Right hindlimb (tissue), 1 donor: Measurements from ENCODE around the gene SI.
"Not testable (repeated sequence)": the region's sequence is repeated elsewhere in the genome, so short reads cannot be mapped to it uniquely, and the experiment has no call there.

ENCODE experiments used
- DNase-seq: peaks from one replicate; pipeline ENCODE4 v3.0.0-alpha.2; 2018

SI gene

DNA sequence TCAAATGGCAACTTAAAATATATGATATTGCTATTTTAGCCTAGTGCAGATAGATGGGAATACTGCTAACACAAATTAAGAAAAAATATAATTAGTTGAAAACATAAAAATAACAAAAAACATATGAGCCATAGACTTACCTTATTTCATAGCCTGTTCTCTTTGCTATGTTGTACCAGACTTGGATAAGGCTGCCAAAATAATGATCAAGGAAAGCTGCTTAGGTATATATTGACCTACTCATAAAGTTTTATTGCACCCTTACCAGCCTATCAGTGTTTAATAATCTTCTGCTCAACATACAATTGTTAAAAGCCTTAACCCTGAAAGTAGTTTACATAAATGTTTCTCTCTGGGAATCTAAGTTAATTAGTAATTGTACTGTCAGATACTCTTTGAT is at the start of gene SI:
TSS of gene SI (minus strand) at position 204 of the 400 bp plus-strand sequence. CDS start 2,484 bp downstream, outside the sequence.
- DNase-seq = no peak

DNA sequence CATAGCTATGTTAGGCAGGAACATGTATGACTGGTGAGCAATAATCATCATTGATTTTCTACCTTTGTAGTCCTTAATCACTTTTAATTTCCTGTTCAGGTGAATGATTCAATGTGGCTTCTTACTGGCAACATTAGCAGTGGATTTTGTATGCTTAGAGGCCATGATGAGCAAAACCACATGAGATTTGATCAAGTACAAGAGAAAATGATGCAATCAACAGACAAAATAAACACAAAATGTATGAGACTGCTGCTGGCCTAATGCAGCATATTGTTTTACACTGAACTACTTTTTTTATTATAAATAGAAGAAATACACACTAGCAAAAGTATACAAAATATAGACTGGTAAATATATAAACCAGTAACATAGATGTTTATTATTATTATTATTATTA is 47.5 kb upstream of the SI start:
- no peak for DNase-seq

DNA sequence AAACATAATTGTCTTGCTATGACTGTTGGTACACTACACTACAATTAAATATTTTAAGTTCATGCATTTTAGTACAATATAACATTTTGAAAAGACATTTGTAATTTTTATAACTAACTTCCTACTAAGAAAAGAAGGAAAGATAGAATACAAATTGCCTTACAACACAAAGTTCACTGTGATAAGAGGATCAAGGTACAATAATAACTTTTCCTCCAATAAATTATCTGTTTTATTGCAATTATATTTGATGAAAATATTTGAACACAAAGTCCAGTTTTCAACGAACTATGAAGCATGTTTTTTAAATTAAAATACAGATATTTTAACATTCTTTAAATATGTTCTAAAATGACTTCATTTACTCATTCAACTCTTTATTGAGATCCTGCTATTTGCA is 33.1 kb upstream of the SI start:
- no peak for DNase-seq

DNA sequence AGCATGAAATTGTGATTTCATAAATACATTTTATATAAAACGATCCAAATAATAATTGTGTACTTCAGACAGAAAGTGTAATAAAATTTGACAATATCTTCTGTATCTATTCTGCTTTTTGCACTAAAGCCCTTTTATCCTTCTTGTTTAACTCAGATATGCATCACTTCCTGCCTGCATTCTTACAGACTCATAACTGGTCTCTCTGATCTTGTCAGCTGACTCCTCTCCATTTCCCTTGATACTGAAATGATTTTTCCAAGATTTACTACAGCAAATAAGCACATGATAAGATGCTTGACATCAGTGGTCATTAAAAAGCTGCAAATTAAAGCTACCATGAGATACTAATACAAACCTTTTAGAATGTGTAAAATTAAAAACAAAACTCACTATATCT is 25.3 kb upstream of the SI start:
- no peak for DNase-seq

DNA sequence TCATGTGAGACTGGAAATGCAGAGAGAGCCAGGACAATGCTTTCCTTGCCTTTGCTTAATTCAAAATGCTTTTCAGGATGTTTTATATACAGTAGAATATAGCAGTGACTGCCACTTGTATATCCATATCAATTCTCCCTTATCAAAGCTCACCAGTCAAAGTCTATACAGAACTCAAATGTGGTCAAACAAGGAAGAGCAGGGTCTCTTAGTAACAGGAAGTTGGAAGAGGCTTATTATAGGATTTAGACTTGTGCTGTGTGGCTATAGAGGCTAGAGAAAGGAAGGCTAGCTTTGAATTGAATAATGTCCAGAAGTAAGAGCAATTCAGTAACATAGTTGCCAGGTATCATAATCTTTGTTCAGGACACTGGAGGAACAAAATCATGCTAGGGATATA is 4.4 kb upstream of the SI start:
- DNase-seq = no peak

DNA sequence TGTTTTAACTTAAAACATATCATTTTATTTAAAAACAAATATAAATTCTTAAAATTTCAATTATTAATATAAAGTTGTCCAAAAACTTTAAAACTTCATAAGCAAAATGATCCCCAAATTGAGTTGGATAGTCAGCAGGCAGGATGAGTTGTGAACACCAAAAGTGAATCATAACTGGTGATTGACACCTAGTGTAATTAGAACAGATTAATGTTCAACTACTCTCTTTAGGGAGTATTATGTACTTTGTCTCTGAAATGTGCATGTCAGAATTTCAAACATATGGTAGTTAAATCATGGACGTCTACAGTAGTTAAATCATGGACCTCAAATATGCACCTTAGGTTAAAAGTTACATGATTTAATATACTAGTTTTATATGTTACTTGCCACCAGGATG is 2.9 kb upstream of the SI start:
- DNase-seq = no peak

DNA sequence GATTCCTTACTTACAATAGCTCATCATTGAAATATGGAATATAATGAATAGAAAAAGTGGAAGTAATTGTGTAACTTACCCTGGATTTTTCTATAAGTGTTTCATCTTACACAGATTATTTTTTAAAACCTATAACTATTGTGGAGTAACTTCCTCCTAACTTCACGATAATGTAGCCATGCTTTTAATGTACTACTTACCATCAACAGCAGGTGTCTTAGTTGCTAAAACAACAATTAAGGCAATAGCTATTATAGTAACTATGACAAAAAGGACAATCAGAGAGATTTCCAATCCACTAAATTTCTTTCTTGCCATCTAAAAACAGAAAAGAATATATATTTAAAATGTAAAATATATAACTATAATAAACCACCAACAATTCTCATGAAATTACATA is 2.6 kb downstream of the SI start:
- DNase-seq = no peak

DNA sequence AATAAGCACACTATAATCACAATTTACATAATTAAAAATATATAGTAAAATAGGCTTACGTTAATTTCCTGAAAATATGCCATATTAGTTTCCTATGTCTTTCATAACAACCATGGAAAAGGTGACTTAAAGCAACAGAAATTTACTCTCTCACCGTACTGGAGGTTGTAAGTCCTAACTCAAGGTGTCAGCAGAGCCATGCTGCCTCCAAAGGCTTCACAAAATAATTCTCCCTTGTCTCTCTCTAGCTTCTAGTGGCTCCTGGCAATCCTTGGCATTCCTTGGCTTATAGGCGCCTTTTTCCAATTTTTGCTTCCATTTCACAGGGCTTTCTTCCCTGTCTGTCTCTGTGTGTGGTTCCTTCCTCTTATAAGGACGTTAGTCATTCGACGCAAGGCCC is 7.6 kb downstream of the SI start:
- DNase-seq = no peak

DNA sequence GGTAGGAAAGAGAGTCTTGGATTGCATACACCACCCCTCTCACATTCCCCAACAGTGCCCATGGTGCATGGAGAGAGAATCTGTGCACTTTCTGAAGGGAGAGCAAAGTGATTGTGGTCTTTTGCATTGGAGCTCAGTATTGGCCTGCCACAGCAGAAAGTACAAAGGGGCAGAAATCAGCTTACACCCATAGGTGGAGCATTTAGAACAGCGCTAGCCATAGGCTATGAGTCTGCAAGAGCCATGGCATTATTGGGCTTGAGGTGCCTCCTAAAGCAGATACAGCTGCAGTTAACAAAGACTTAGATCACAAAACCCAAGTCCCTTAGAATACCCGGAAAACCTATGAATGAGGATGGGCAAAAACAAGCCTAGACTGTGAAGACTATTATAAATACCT is 21.8 kb downstream of the SI start:
- no peak for DNase-seq

DNA sequence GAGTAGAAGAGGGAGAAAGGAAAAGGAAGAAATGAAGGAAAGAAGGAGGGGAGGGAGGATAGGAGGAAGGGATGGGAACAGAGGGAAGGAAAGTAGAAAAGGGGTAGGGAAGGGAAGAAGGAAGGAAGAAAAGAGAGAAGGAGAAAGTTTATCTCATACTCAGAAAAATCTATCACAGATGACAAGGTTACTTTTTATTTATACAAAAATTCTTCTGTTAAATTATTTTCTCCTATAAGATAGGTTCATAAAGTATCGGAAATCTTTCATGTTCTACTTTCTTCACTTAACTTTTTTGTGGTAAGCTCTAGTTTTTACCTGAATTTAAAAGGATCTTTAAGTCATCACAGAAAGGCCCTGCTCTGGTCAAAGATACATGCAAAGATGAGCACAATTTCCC is 38.1 kb downstream of the SI start:
- DNase-seq = no peak

DNA sequence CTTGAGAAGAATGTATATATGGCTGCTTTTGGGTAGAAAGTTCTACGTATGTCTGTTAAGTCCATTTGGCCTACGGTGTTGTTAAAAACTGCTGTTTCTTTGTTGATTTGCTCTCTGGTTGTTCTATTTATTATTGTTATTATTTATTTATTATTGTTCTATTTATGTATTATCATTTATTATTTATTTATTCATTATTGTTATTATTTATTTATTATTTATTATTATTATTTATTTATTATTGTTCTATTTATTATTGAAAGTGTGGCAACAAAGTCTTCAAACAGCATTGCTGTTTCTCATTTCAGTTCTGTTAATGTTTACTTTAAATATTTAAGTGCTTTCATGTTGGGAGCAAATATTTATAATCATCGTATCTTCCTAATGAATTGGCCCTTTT is 66.7 kb downstream of the SI start:
- DNase-seq = no peak

DNA sequence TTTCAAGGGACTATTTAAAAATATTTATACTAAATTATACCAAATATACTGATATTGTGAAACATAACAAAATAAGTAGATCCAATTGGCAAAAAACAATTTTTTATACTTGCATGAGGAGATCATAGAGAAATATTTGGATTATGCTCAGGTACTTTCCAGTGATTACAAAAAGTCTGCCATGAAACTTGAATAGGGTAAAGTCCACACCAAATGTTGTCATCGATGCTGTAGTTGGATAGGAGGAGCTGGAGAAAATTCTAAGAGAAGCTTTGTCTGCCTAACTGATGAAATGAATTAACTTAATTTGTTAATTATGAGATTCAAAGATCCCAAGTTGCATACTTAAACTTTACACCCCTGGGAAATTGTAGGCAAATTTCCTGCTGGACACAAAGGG is 93.3 kb downstream of the SI start:
- no peak for DNase-seq

DNA sequence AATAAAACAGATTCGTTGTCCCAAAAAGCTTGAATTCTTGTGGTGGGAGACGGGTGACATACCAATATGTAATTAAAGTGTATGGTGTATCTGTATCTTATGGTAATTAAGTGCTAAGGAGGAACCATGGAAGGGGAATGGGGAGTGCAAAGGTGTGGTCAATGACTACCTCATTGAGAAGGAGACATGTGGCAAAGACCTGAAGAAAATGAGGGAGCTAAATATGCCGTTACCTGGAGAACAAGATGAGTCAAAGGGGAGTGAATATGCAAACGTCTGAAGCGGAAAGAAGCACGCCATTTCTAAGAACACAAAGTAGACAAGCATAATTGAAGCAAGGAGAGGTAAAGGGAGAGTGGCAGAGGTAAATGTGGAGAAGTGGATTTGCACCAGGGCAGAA is 115.7 kb downstream of the SI start:
- DNase-seq = no peak

DNA sequence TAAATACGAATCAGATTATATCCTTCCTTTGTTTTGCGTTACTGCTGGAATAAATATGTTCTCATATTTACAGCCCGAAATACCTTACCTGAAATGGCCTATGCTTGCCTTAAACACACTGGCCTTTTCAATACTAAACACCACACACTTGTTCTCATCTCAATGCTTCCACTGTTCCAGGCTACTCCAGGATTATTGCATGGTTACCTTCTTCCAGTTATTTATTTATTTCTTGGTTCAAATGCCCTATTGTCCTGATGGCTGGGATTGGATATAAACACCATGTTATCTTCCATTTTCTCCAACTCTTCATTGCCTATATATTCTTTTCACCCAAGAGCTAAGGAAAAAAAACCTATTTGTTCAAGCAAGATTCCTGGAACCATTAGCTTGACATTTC is 125.3 kb downstream of the SI start:
- DNase-seq = no peak

DNA sequence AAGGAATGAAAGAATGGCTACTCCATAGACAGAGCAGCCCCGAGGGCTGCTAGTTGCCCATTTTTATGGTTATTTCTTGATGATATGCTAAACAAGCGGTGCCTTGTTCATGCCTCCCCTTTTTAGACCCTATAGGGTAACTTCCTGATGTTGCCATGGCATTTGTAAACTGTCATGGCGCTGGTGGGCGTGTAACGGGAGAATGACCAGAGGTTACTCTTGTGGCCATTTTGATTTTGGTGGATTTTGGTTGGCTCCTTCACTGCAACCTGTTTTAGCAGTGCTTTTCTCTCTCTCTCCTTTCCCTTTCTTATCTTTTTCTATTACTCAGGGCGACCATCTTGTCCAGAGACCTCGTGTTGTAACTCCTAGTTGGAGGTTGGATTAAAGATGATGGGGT is 126.9 kb downstream of the SI start:
- not testable (repeated sequence) for DNase-seq

DNA sequence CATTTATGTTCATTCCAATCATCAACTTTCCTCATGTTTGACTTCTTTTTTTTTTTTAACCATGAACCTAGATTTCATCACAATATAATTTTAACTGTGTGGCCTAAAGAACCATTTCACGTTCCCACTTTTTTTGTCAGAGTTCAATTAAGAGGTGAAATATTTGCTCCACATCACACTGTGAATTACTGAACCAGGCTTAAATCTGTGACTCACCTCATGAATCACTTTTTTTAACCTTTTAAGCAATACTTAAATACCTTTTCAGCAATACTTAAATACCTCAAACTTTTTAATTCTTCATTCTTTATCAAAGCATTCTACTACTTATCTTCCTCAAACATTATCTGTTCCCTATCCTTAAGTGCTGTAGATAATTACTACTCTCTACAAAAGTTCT is 137.6 kb downstream of the SI start:
- DNase-seq = no peak

DNA sequence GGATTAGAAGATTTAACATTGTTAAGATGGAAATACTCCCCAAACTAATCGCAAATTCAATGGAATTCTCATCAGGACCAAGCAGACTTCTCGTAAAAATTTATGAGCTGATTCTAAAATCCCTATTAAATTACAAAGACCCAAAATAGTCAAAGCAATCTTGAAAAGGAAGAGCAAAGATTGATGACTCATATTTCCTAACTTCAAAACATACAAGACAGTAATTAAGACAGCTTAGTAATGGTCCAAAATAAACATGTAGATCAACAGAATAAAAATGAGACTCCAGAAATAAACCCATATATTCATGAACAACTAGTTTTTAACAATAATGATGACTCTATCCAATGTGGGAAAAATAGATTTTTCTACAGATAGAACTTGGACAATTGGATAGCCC is 148.7 kb downstream of the SI start:
- DNase-seq = no peak
